ENCODE measurements around the gene MOSPD3. TPM values are rescaled to one million over a fixed set of nuclear protein-coding genes. Genes with fewer than 3 reads are reported as not detected.

MOSPD3 gene
- total and polyA plus RNA-seq, 2 of the 13 experiments (the other 11 are each of a cell fraction or from before 2014, with no cell fraction given) = 7.6 to 8.8 TPM

GRCh38 chr7:100572281-100572948 is 39.9 kb upstream of the MOSPD3 start (continued):
- TF ChIP-seq ZNF749 (CRISPR knock-in tag; IDR thresholded peaks at IDR 0.05; ENCODE audit: borderline replicate concordance) (no peak), CREBL2 (CRISPR knock-in tag; IDR thresholded peaks at IDR 0.05; ENCODE audit: borderline replicate concordance) (no peak), TGIF2 (CRISPR knock-in tag; IDR thresholded peaks at IDR 0.05) (no peak), THAP8 (CRISPR knock-in tag; IDR thresholded peaks at IDR 0.05; ENCODE audit: borderline replicate concordance) (no peak), PATZ1 (CRISPR knock-in tag; IDR thresholded peaks at IDR 0.05) (peak; percentile 54), DNMT1 (CRISPR knock-in tag; IDR thresholded peaks at IDR 0.05) (no peak), ZNF431 (CRISPR knock-in tag; IDR thresholded peaks at IDR 0.05; ENCODE audit: borderline replicate concordance, low read depth) (no peak), CTCF (CRISPR knock-in tag; IDR thresholded peaks at IDR 0.05) (0 out of 2 replicates have a peak, but pooled peaks have one; percentile 18), ZNF234 (CRISPR knock-in tag; conservative IDR thresholded peaks at IDR 0.05) (no peak), ZSCAN31 (CRISPR knock-in tag; IDR thresholded peaks at IDR 0.05; ENCODE audit: low read depth) (0 out of 2 replicates have a peak, but pooled peaks have one; percentile 17), EP300 (IDR thresholded peaks at IDR 0.05; ENCODE audit: low read depth in 2 of 2, low read length in 2 of 2) (no peak), EP300 (CRISPR knock-in tag; IDR thresholded peaks at IDR 0.05; ENCODE audit: borderline replicate concordance) (no peak), ZNF121 (CRISPR knock-in tag; IDR thresholded peaks at IDR 0.05) (no peak), JUN (CRISPR knock-in tag; IDR thresholded peaks at IDR 0.05) (no peak), FOXO1 (CRISPR knock-in tag; IDR thresholded peaks at IDR 0.05) (no peak), SRSF9 (IDR thresholded peaks at IDR 0.05; ENCODE audit: borderline replicate concordance, insufficient read depth, low read depth, low read length, poor library complexity, severe bottlenecking) (no peak)
- TF ChIP-seq, protein P1, sequence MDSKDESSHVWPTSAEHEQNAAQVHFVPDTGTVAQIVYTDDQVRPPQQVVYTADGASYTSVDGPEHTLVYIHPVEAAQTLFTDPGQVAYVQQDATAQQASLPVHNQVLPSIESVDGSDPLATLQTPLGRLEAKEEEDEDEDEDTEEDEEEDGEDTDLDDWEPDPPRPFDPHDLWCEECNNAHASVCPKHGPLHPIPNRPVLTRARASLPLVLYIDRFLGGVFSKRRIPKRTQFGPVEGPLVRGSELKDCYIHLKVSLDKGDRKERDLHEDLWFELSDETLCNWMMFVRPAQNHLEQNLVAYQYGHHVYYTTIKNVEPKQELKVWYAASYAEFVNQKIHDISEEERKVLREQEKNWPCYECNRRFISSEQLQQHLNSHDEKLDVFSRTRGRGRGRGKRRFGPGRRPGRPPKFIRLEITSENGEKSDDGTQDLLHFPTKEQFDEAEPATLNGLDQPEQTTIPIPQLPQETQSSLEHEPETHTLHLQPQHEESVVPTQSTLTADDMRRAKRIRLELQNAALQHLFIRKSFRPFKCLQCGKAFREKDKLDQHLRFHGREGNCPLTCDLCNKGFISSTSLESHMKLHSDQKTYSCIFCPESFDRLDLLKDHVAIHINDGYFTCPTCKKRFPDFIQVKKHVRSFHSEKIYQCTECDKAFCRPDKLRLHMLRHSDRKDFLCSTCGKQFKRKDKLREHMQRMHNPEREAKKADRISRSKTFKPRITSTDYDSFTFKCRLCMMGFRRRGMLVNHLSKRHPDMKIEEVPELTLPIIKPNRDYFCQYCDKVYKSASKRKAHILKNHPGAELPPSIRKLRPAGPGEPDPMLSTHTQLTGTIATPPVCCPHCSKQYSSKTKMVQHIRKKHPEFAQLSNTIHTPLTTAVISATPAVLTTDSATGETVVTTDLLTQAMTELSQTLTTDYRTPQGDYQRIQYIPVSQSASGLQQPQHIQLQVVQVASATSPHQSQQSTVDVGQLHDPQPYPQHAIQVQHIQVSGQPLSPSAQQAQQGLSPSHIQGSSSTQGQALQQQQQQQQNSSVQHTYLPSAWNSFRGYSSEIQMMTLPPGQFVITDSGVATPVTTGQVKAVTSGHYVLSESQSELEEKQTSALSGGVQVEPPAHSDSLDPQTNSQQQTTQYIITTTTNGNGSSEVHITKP (CRISPR knock-in tag; IDR thresholded peaks at IDR 0.05; ENCODE audit: low read depth) = no peak
- TF ChIP-seq, protein P2, sequence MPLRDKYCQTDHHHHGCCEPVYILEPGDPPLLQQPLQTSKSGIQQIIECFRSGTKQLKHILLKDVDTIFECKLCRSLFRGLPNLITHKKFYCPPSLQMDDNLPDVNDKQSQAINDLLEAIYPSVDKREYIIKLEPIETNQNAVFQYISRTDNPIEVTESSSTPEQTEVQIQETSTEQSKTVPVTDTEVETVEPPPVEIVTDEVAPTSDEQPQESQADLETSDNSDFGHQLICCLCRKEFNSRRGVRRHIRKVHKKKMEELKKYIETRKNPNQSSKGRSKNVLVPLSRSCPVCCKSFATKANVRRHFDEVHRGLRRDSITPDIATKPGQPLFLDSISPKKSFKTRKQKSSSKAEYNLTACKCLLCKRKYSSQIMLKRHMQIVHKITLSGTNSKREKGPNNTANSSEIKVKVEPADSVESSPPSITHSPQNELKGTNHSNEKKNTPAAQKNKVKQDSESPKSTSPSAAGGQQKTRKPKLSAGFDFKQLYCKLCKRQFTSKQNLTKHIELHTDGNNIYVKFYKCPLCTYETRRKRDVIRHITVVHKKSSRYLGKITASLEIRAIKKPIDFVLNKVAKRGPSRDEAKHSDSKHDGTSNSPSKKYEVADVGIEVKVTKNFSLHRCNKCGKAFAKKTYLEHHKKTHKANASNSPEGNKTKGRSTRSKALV (CRISPR knock-in tag; IDR thresholded peaks at IDR 0.05) = no peak
